ENCODE results near the gene RBBP8NL. TPM values are rescaled to one million over a fixed set of nuclear protein-coding genes. Genes with fewer than 3 reads are reported as not detected.

The RBBP8NL gene
- total RNA-seq, 4 donors from 2014 or later, result 4.3 to 8.5 (median 6.3) TPM

- WGBS, 2 donors, result 91 to 92% methylated on average over 12 of the region's 12 CpGs
- no peak for DNase-seq (ENCODE audit: low spot score in 2 of 2)
- H3K4me3 ChIP-seq (ENCODE audit: low read depth, poor library complexity, severe bottlenecking), result no peak overlapping the region
- intact Hi-C loops (cut with DNase I; ENCODE audit: low total_unique reads), result loop anchor here (10.0 kb wide), 1 partner anchor 400 kb away; the partner anchor contains the start of gene OGFR
- no peak for TF ChIP-seq POLR2A (IDR thresholded peaks at IDR 0.05)
- no peak for TF ChIP-seq CTCF (IDR thresholded peaks at IDR 0.05)
Measured at GRCh38 chr20:62404761-62405107, 22.6 kb downstream of the RBBP8NL start.

- intact Hi-C loops (cut with DNase I; ENCODE audit: low total_unique reads), result loop anchor here (10.0 kb wide), 1 partner anchor 401 kb away; the partner anchor contains the start of gene OGFR
Measured at GRCh38 chr20:62404112-62404665, 23.1 kb downstream of the RBBP8NL start.

GRCh38 chr20:62403331-62403730 is 24.0 kb downstream of the RBBP8NL start:
- WGBS, 2 donors, result 60 to 75% methylated on average over 13 of the region's 13 CpGs
- no peak overlapping the region for H3K4me3 ChIP-seq (ENCODE audit: low read depth, poor library complexity, severe bottlenecking)
- intact Hi-C loops (cut with DNase I; ENCODE audit: low total_unique reads), result loop anchor here (10.0 kb wide), 1 partner anchor 401 kb away; the partner anchor contains the start of gene OGFR
- TF ChIP-seq POLR2A (IDR thresholded peaks at IDR 0.05) (no peak), CTCF (IDR thresholded peaks at IDR 0.05) (no peak)
- DNase-seq (ENCODE audit: low spot score in 2 of 2), result no peak

More at GRCh38 chr20:62404112-62404665, 23.1 kb downstream of the RBBP8NL start:
- no peak for DNase-seq (ENCODE audit: low spot score in 2 of 2)
- TF ChIP-seq CTCF (IDR thresholded peaks at IDR 0.05), result no peak
- TF ChIP-seq POLR2A (IDR thresholded peaks at IDR 0.05), result no peak
- no peak overlapping the region for H3K4me3 ChIP-seq (ENCODE audit: low read depth, poor library complexity, severe bottlenecking)
- 94 to 95% methylated on average over 9 of the region's 9 CpGs for WGBS, 2 donors

GRCh38 chr20:62402456-62403150 is 24.7 kb downstream of the RBBP8NL start:
- TF ChIP-seq CTCF (IDR thresholded peaks at IDR 0.05) (no peak), POLR2A (IDR thresholded peaks at IDR 0.05) (no peak)
- no peak overlapping the region for H3K4me3 ChIP-seq (ENCODE audit: low read depth, poor library complexity, severe bottlenecking)
- intact Hi-C loops (cut with DNase I; ENCODE audit: low total_unique reads), result loop anchor here (10.0 kb wide), 1 partner anchor 402 kb away; the partner anchor contains the start of gene OGFR
- no peak for DNase-seq (ENCODE audit: low spot score in 2 of 2)
- WGBS, 2 donors, result 83 to 84% methylated on average over 18 to 20 of the region's 23 CpGs

GRCh38 chr20:62401331-62401779 is 26.0 kb downstream of the RBBP8NL start:
- H3K4me3 ChIP-seq (ENCODE audit: low read depth, poor library complexity, severe bottlenecking), result no peak overlapping the region
- TF ChIP-seq POLR2A (IDR thresholded peaks at IDR 0.05) (no peak), CTCF (IDR thresholded peaks at IDR 0.05) (no peak)
- intact Hi-C loops (cut with DNase I; ENCODE audit: low total_unique reads), result loop anchor here (10.0 kb wide), 1 partner anchor 403 kb away; the partner anchor contains the start of gene OGFR
- no peak for DNase-seq (ENCODE audit: low spot score in 2 of 2)
- 70 to 88% methylated on average over 6 to 21 of the region's 21 CpGs for WGBS, 2 donors
